Measurements from ENCODE around the gene PAPPA2. TPM values are rescaled to one million over a fixed set of nuclear protein-coding genes. Genes with fewer than 3 reads are reported as not detected.

Gene PAPPA2
- total and polyA plus RNA-seq, 9 of the 15 experiments (the other 6 are each of a cell fraction or from before 2014, with no cell fraction given) = 0.01 to 0.15 (median 0.05) TPM; not detected in 2

DNA sequence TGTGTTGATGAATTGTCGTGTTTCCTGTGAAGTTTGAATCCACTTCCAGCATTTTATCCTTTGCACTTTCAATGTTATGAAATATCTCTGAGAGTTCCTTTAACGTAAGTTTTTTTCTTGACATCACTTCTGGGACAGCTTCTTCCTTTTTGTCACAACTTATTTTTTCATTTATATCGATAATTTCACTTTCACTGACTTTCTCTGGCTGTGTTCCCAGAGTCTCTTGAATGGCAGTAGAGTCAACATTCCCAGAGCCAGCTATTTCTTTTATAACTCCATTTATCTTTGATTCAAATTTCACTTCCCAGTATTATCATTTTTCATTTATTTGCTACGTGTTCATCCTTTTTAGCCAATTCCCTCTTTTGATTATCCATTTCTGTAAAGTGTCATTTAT is 256.5 kb downstream of the PAPPA2 start:
- H3K79me2 ChIP-seq (ENCODE audit: control insufficient read depth, insufficient read depth, low read length) = no peaks in the 10 kb centered on the region
- no peaks in the 10 kb centered on the region for H3K36me3 ChIP-seq (ENCODE audit: control insufficient read depth, insufficient read depth, low read length)
- intact Hi-C loops (cut with micrococcal nuclease) (no loop called here), in situ Hi-C loops (cut with MboI) (no loop called here)
- no peak overlapping the region for H3K9ac ChIP-seq (ENCODE audit: insufficient read depth in 1 of 2, low read depth in 2 of 2, low read length in 2 of 2)
- WGBS (ENCODE audit: insufficient coverage, low coverage, missing lambda C conversion rate) = 7% methylated on average over 4 of the region's 4 CpGs
- ATAC-seq (no peak), DNase-seq (ENCODE audit: extremely low read depth in 1 of 4, low spot score in 3 of 4) (no peak), FAIRE-seq (peak; percentile 32)
- no peaks in the 10 kb centered on the region for H3K4me1 ChIP-seq (replicated peaks in 1 of 2; ENCODE audit: control insufficient read depth in 2 of 2, insufficient read depth in 2 of 2, low read length in 2 of 2)
- H3K9me3 ChIP-seq (replicated peaks; ENCODE audit: control insufficient read depth, insufficient read depth, low read depth, low read length) = no peaks in the 10 kb centered on the region
- no peak overlapping the region for H3K27ac ChIP-seq (ENCODE audit: extremely low read depth, low read depth, low read length)
- no peaks in the 10 kb centered on the region for H4K20me1 ChIP-seq (replicated peaks; ENCODE audit: control insufficient read depth, insufficient read depth, low read length)
- CTCF ChIA-PET (ENCODE audit: low intra/inter-chr PET ratio) = no interaction called here
- BruUV-seq (replicated peaks) = no TSS peak
- 0 out of 2 replicates have a peak overlapping the region, but pooled peaks have one; percentile 17 for H2AFZ ChIP-seq (ENCODE audit: low read depth, low read length)
- POLR2A ChIA-PET = no interaction called here
- H3K9me1 ChIP-seq (ENCODE audit: control insufficient read depth, insufficient read depth, low read length) = no peaks in the 10 kb centered on the region
- no peaks in the 10 kb centered on the region for H3K27me3 ChIP-seq (ENCODE audit: control insufficient read depth in 2 of 2, insufficient read depth in 2 of 2, low read length in 2 of 2)
- H3K4me2 ChIP-seq (ENCODE audit: insufficient read depth, low read length) = no peak overlapping the region
- no peak for TF ChIP-seq SP1 (CRISPR knock-in tag; IDR thresholded peaks at IDR 0.05)
- no peak for TF ChIP-seq MAZ (CRISPR knock-in tag; conservative IDR thresholded peaks at IDR 0.05 in 1 of 2, IDR thresholded peaks at IDR 0.05 in 1 of 2)
- no peak for TF ChIP-seq BRD9 (IDR thresholded peaks at IDR 0.05; ENCODE audit: low read depth, partially characterized antibody)
- no peak for TF ChIP-seq ZNF551 (CRISPR knock-in tag; IDR thresholded peaks at IDR 0.05)
- TF ChIP-seq ZNF431 (CRISPR knock-in tag; IDR thresholded peaks at IDR 0.05) = no peak
- no peak for TF ChIP-seq HMG20A (CRISPR knock-in tag; conservative IDR thresholded peaks at IDR 0.05)
- TF ChIP-seq ZSCAN32 (CRISPR knock-in tag; IDR thresholded peaks at IDR 0.05) = no peak
- no peak for TF ChIP-seq SAFB2 (IDR thresholded peaks at IDR 0.05; ENCODE audit: borderline replicate concordance, low read depth, low read length, severe bottlenecking)
- no peak for TF ChIP-seq ZNF644 (tag; IDR thresholded peaks at IDR 0.05; ENCODE audit: low read depth)
- no peak for TF ChIP-seq TBP (optimal IDR thresholded peaks at IDR 0.05; ENCODE audit: low read depth, low read length)
- TF ChIP-seq TBL1XR1 (IDR thresholded peaks at IDR 0.05; ENCODE audit: low read length in 2 of 2) = no peak
- TF ChIP-seq KLF10 (CRISPR knock-in tag; IDR thresholded peaks at IDR 0.05) = no peak
- no peak for TF ChIP-seq FOXK2 (conservative IDR thresholded peaks at IDR 0.05 in 1 of 2, IDR thresholded peaks at IDR 0.05 in 1 of 2; ENCODE audit: low read depth in 2 of 2)
- no peak for TF ChIP-seq ERF (CRISPR knock-in tag; IDR thresholded peaks at IDR 0.05)
- no peak for TF ChIP-seq JUND (IDR thresholded peaks at IDR 0.05; ENCODE audit: borderline replicate concordance, low read depth, low read length)
- TF ChIP-seq JUND (tag; IDR thresholded peaks at IDR 0.05; ENCODE audit: borderline replicate concordance, low read depth, low read length) = no peak
- no peak for TF ChIP-seq NR4A1 (CRISPR knock-in tag; IDR thresholded peaks at IDR 0.05)
- TF ChIP-seq NR4A1 (tag; IDR thresholded peaks at IDR 0.05) = no peak
- TF ChIP-seq, protein P1, sequence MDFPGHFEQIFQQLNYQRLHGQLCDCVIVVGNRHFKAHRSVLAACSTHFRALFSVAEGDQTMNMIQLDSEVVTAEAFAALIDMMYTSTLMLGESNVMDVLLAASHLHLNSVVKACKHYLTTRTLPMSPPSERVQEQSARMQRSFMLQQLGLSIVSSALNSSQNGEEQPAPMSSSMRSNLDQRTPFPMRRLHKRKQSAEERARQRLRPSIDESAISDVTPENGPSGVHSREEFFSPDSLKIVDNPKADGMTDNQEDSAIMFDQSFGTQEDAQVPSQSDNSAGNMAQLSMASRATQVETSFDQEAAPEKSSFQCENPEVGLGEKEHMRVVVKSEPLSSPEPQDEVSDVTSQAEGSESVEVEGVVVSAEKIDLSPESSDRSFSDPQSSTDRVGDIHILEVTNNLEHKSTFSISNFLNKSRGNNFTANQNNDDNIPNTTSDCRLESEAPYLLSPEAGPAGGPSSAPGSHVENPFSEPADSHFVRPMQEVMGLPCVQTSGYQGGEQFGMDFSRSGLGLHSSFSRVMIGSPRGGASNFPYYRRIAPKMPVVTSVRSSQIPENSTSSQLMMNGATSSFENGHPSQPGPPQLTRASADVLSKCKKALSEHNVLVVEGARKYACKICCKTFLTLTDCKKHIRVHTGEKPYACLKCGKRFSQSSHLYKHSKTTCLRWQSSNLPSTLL (IDR thresholded peaks at IDR 0.05) = no peak
- TF ChIP-seq, protein P2, sequence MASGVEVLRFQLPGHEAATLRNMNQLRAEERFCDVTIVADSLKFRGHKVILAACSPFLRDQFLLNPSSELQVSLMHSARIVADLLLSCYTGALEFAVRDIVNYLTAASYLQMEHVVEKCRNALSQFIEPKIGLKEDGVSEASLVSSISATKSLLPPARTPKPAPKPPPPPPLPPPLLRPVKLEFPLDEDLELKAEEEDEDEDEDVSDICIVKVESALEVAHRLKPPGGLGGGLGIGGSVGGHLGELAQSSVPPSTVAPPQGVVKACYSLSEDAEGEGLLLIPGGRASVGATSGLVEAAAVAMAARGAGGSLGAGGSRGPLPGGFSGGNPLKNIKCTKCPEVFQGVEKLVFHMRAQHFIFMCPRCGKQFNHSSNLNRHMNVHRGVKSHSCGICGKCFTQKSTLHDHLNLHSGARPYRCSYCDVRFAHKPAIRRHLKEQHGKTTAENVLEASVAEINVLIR (CRISPR knock-in tag; IDR thresholded peaks at IDR 0.05) = no peak
- TF ChIP-seq ZNF583 (CRISPR knock-in tag; IDR thresholded peaks at IDR 0.05) = no peak
- H3K4me3 ChIP-seq = no peak overlapping the region
